GM11168 (cell line): ENCODE measurements around the gene BEST3.
"Not testable (repeated sequence)": the region's sequence is repeated elsewhere in the genome, so short reads cannot be mapped to it uniquely, and the experiment has no call there.

Experiments used
- in situ Hi-C: fragments of 300-500 bp; cut with MboI; formaldehyde crosslinking; loops from one replicate; pipeline ENCODE4 v1.12.0; 2022; ENCODE audit warnings: low sequenced_read_pairs; ENCODE audit not compliant: unreplicated experiment

Gene BEST3

DNA sequence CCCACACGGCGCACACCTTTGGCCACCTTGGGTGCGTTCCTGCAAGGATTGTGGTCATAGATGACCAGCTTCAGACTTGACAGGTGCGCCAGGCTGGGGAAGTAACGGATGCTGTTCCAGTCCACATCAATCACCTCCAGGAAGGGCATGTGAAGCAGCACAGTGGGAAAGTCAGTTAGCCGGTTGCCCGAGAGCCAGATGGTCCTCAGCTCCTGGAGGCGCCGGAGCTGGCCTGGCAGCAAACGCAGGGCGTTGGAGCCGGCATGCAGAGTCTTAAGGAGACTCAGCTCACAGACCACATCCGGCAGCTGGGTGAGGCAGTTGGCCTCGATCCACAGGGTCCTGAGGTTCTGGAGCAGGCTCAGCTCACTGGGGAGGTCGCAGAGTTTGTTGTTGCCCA, 89.0 kb downstream of the BEST3 start:
- in situ Hi-C loops, result no loop called here

DNA sequence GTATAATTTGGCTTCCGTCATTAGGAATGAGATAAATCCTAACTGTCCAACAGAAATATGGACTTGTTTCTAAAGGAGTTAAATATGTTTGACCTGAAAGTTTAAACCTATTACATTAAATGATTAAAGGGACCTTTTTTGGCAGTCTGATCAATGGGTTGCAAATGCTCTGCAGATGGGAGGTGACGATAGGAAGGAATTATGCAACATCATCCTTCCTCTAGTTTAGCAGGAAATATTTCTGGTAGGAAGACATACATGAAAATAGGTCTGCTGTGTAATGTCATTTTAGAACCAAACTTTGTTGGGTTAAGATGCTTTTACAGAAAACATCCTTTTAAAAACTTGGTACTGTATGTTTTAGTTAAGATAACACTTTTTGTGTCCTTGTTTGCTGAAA, 91.0 kb downstream of the BEST3 start:
- in situ Hi-C loops, result no loop called here

DNA sequence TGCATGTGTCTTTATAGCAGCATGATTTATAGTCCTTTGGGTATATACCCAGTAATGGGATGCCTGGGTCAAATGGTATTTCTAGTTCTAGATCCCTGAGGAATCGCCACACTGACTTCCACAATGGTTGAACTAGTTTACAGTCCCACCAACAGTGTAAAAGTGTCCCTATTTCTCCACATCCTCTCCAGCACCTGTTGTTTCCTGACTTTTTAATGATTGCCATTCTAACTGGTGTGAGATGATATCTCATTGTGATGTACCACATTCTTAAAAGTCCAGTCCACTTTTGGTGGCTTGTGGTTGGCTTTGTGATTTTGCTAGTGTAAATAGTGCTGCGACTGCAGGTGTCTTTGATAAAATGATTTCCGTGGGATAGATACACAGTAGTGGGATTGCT, 94.8 kb downstream of the BEST3 start:
- in situ Hi-C loops, result not testable (repeated sequence)
